Suppressor macrophage (primary cell): ENCODE measurements around the gene OLFML3.
"Not testable (repeated sequence)": the region's sequence is repeated elsewhere in the genome, so short reads cannot be mapped to it uniquely, and the experiment has no call there.

Experiments
- DNase-seq, 4 experiments: peaks; one replicate each; pipeline ENCODE4 v3.0.0-alpha.2; 2020 to 2022
- total RNA-seq, 17 experiments: gene quantifications; one replicate each; lab custom pipeline; 2026; ENCODE audit warnings: mixed read lengths in 6 of 17, inconsistent platforms in 3 of 17; lab: John Stamatoyannopoulos, UW

The OLFML3 gene, protein sequence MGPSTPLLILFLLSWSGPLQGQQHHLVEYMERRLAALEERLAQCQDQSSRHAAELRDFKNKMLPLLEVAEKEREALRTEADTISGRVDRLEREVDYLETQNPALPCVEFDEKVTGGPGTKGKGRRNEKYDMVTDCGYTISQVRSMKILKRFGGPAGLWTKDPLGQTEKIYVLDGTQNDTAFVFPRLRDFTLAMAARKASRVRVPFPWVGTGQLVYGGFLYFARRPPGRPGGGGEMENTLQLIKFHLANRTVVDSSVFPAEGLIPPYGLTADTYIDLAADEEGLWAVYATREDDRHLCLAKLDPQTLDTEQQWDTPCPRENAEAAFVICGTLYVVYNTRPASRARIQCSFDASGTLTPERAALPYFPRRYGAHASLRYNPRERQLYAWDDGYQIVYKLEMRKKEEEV
- 1.2 to 26.5 (median 6.7) reads per million in 17 experiments for total RNA-seq

DNA sequence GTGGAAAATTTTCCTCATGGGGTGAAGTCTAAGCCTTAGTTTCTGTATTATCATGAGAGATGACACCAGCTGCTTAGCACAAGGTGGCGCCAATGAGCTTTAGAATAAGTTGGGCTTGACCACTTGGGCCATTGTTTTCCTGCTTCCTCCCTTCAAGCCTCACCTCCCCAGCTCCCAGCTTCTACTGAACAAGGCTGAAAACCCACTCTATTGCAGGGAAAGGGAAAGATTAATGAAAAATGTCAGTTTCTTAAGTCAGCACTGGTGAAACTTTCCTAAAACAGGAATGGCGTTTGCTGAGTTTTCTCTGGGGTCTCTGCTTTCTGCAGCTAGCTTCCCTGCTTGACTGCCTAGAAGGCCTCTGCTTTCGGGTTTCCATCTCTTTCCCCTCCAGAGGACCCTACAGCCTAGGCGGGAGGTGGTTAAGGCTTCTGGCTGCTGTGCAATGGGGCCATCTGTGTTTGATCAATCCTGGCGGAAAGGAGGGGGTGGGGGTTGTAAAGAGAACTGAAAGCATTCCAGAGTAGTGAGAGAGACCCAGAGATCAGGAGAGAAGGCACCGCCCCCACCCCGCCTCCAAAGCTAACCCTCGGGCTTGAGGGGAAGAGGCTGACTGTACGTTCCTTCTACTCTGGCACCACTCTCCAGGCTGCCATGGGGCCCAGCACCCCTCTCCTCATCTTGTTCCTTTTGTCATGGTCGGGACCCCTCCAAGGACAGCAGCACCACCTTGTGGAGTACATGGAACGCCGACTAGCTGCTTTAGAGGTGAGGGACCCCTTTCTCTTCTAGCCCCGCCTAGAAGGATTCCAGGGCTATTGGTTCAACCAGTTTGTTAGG is at the start of gene OLFML3:
Gene OLFML3 (plus strand): TSS at position 612 of the 840 bp plus-strand sequence. CDS start 43 bp downstream, at position 655.
- DNase-seq, result peak; percentile 89 to 95 (median 90)

DNA sequence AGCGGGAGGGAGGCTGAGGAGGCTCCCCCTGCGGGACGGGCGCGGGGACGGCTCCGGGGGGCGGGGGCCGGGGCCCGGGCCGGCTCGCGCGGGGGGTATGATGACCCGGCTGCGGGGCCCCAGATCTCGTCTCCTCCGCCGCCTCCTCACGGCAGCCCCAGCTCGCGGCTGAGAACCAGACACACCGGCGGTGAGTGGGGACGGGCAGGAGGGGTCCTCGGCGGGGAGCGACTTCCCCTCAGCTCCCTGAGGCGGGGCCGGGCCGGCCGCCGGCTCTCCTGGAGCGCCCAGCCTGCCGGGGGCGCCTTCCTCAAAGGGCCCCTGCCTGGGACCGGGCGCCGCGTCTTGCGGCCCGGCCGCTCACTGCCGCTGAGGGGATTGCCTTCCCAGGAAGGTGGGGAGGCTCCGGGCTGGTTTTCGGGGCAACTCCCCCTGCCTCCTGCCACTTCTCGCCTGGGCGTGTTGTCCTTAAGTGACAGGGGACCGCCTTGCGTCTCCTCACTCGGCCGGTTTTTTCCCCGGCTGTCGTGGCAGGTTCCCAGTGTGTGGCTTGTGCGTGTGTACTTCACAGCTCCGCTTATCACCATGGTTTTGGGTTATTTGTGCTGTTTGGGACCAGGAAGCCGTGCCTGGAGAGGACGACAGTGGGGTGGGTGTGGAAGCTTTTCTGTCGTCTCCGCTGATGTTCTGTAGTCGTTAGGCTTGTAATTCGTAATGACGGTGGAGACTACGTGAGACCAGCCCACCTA is 49.4 kb upstream of the OLFML3 start:
- DNase-seq, result peak; percentile 59 to 83 (median 70)

DNA sequence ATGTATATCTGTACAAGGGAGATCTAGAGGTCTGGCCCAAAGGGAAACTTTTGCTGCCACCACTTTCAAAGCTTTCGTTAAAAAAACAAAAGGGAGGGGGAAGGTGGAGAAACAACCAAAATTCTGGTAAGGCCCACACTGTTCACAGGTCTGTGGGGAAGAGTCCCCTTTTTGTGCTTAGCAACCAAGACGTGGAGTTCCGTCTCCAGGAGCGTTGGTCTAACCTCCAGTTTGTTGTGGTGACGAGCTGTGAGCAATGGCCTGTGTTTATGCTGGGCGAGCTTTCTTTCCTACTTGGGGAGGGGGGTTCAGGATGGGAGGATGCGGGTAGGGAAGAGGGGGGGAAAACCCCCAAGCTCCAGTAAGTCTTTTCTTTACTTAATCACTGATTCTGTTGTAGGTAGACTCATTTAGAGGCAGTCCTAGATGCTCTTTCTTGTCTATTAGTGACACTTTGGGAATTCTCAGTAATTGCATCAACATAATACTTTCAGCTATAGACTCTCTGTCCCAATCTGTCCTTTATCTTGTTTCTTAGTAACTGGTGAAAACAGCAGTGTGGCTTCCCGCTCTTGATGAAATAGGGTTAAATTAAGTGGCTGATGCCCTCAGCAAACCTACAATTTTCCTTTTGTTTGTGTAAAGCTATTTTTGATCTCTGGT is 48.6 kb upstream of the OLFML3 start:
- peak; percentile 48 to 70 (median 58) for DNase-seq

DNA sequence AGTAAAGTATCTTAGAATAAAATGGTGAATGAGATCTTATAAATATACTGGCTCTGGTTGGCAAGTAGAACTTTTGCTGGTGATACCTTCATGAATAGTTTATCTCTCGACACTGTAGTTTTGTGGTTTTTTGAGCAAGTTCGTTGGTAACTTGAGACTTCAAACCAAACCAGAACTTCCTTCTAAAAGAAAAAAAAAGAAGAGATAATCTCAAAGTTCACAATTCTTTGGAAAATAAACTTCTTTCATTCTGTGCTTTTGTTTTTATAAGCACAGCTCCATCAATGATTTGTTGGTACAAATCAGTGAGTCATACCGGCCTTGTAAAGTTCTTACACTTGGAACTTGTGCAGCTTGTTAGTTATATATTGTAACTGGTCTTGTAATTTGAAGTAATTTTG is 47.8 kb upstream of the OLFML3 start:
- DNase-seq, result peak in 2 of 4 experiments; percentile 10 to 16

DNA sequence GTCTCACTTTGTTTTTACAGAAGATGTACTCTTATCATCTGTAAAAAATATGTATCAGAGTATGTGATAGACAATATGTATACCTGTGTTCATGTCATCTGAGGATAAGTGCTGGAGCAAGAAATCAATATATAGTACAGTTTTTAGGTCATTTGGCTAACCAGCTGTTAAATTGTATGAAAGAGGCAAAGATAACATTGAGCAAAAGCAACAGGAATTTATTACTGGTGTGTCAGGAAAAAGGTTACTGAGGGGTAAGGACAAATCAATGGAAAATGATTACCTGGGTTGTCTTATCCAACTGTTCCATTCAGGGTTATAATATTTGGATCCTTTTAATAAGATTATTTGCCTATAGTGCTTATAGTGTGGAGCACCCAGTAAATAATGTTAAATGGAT is 45.3 kb upstream of the OLFML3 start:
- DNase-seq, result no peak

DNA sequence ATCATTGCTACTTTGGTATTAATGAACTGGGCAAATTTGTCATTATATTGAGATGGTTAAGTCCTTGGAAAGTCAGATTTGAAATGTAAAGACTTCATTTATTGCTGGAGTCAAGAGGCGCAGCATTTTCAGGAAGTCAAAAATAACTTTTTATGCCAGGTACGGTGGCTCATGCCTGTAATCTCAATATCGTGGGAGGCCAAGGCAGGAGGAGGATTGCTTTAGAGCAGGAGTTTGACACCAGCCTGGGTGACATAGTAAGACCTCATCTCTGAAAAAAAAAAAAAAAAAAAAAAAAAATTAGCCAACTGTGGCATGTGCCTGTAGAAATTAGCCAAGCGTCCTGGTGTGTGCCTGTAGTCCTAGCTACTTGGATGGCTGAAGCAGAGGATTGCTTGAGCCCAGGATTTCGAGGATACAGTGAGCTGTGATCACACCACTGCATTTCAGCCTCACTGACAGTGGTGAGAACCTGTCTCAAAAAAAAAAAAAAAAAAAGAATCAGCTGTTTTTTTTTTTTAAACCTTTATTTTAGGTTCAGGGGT is 44.7 kb upstream of the OLFML3 start:
- peak in 2 of 4 experiments; percentile 8 to 30 for DNase-seq

DNA sequence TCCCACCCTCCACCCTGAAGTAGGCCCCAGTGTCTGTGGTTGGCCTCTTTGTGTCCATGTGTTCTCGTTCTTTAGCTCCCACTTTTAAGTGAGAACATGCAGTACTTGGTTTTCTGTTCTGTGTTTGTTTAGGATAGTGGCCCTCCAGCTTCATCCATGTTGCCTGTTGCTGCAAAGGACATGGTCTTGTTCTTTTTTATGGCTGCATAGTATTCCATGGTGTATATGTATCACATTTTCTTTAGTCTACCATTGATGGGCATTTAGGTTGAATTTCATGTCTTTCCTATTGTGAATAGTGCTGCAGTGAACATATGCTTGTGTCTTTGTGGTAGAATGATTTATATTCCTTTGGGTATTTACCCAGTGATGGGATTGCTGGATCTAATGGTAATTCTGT is 44.1 kb upstream of the OLFML3 start:
- DNase-seq, result no peak

DNA sequence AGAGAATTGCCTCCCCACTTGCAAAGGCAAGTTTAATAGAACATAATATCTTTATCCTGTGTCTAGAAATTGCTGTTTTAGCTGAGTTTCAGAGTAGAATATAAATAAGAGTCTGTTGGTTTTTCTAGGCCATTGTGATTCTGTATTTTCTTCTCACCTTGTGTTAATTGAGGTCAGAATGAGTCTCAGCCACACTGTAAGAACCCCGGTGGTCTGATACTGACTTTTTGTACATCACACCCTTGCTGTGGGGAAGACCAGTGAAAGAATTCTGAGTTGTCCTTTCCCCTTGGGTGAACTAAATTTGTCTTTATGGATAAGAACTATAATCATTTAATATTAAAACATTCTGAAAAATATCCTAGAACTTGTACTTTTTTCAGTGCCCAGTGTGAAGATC is 43.3 kb upstream of the OLFML3 start:
- no peak for DNase-seq

DNA sequence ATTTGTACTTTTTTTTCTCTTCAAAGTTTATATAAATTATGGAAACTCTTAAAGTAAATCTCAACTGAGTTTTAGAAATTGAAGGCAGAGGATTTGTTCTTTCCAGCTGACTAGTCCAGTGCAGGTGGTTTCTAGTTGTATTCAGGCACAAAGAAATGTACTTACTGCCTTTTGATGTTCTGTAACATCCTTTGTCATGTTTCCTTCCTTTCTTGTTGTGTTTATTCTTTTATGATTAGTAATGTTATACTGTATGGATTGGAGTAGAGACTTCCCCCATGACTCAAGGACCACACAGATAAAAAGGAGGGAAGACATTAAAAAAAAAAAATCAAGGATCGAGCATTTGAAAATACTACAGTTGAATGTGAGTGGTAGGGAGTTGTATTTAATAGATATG is 42.1 kb upstream of the OLFML3 start:
- DNase-seq, result no peak

DNA sequence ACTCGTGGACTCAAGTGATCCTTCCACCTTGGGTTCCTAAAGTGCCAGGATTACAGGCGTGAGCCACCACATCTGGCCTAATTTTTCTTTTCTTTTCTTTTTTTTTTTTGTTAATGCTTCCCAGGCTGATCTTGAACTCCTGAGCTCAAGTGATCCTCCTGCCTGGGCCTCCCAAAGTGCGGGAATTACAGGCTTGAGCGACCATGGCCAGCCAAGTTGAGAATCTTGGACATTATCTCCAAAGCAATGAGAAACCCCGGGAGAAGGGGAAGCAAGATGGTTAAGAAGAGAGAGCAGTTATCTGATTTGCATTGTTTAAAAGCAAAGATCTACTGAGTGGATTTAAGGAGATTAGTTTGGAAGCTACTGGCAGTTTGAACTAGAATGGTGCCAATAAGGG is 41.1 kb upstream of the OLFML3 start:
- DNase-seq, result no peak

DNA sequence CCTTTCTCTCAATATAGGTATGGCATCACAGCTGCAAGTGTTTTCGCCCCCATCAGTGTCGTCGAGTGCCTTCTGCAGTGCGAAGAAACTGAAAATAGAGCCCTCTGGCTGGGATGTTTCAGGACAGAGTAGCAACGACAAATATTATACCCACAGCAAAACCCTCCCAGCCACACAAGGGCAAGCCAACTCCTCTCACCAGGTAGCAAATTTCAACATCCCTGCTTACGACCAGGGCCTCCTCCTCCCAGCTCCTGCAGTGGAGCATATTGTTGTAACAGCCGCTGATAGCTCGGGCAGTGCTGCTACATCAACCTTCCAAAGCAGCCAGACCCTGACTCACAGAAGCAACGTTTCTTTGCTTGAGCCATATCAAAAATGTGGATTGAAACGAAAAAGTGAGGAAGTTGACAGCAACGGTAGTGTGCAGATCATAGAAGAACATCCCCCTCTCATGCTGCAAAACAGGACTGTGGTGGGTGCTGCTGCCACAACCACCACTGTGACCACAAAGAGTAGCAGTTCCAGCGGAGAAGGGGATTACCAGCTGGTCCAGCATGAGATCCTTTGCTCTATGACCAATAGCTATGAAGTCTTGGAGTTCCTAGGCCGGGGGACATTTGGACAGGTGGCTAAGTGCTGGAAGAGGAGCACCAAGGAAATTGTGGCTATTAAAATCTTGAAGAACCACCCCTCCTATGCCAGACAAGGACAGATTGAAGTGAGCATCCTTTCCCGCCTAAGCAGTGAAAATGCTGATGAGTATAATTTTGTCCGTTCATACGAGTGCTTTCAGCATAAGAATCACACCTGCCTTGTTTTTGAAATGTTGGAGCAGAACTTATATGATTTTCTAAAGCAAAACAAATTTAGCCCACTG is 38.7 kb upstream of the OLFML3 start:
- DNase-seq, result peak in 3 of 4 experiments; percentile 17 to 50 (median 33)

DNA sequence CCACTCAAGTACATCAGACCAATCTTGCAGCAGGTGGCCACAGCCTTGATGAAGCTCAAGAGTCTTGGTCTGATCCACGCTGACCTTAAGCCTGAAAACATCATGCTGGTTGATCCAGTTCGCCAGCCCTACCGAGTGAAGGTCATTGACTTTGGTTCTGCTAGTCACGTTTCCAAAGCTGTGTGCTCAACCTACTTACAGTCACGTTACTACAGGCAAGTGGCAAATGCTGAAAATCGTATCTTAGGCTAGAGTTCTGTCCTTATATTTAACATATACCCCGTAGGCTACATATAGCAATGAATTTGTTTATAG is 38.1 kb upstream of the OLFML3 start:
- no peak for DNase-seq

DNA sequence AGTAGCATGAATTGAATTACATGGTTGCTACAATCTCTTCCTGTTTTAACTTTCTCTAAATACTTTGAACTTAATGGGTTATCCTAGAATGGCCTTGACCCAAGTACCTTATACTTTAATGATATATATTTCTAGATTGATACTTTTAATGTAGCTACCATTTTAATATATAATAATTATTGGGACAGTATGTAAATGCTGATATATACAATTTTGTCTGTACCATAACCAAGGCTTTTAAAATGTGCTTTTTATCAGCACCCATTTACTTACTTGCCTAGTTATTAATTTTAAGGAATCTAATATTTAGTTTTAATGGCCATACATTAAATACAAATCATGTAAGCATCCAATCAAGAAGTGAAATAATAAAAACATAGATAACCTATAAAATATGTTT is 36.7 kb upstream of the OLFML3 start:
- DNase-seq, result no peak

DNA sequence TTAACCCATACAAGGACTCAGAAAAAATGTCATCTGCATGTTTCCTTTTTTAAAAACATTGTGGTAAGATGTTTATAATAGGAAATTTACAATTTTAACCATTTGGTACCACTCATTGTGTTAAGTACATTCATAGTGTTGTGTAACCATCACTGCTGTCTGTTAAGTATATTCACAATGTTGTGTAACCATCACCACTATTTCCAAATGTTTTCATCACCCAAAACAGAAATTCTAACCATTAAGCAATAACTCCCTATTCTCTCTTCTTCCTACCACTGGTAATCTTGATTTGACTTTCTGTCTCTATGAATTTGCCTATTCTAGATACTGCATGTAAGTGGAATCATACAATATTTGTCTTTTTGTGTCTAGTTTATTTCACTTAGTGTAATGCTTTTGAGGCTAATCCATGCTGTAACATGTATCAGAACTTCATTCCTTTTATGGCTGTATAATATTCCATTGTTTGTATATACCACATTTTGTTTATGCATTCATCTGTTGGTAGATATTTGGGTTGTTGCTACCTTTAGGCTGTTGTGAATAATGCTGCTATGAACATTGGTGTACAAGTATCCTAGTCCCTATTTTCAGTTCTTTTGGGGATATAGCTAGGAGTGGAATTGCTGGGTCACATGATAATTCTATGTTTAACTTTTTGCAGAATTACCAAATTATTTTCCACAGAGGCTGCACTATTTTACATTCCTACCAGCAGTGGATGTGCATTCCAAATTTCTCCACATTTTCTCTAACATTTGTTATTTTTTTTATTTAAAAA is 36.1 kb upstream of the OLFML3 start:
- peak in 3 of 4 experiments; percentile 25 to 84 (median 83) for DNase-seq

DNA sequence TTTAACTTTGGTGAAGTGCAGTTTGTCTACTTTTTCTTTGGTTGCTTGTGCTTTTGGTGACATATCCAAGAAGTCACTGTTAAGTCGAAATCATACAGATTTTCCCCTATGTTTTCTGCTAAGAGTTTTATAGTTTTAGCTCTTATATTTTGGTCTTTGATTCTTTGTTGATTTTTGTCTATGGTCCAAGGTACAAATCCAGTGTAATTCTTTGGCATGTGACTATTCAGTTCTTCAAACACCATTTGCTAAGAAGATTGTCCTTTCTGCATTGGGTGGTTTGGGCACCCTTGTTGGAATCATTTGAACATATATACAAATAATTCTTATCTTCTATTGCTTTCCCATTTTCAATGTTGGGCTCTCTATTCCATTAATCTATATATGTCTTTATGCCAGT is 33.9 kb upstream of the OLFML3 start:
- no peak for DNase-seq

DNA sequence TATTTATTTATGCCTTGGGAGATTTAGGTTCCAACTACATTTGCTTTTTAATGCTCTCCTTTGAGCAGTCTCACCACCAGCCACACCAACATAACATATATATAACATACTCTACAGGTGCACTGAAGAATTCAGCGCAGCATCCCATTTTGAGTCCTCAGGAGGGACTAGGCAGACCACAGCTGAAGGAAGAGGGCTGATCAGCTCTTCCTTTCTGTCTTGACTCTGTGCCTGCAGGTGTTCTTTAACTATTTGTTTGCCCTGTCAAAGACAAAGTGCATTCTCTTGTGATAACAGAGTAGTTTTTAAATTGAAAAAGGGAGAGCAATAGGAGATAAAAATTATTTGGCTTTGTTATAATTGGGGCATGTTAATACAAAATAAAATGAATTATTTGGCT is 33.2 kb upstream of the OLFML3 start:
- DNase-seq, result no peak

DNA sequence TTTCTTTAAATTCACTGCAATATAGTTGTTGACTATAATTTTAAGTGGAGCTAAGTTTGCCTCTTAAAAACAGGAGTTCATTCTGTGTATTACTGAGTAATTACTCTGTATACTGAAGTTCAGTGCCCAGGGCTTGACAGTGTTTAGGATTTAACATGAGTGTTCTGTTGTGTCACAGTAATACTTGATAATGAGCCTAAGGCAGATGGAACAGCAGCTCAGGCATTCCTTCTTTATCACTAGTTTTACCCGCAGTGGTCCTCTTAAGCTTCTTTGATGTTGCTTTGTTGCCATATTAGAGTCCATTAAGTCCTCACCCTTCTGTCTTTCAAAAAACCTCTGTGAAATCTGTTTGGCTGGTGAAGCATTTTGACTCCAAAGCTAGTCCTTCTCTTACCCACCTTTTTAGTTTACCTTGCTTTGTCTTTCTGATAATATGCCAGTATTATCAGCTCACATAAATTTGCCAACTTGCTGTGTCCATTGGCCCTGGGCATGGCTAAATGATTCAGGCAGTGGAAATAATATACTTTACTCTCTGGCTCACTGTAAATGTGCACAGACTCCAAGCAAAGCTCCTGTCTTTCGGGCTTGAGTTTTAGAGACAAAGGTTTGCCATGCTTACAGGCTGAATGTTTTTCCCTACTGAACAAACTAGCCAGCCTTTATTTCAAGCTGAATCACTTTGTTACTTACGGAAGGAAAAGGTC is 32.4 kb upstream of the OLFML3 start:
- no peak for DNase-seq

DNA sequence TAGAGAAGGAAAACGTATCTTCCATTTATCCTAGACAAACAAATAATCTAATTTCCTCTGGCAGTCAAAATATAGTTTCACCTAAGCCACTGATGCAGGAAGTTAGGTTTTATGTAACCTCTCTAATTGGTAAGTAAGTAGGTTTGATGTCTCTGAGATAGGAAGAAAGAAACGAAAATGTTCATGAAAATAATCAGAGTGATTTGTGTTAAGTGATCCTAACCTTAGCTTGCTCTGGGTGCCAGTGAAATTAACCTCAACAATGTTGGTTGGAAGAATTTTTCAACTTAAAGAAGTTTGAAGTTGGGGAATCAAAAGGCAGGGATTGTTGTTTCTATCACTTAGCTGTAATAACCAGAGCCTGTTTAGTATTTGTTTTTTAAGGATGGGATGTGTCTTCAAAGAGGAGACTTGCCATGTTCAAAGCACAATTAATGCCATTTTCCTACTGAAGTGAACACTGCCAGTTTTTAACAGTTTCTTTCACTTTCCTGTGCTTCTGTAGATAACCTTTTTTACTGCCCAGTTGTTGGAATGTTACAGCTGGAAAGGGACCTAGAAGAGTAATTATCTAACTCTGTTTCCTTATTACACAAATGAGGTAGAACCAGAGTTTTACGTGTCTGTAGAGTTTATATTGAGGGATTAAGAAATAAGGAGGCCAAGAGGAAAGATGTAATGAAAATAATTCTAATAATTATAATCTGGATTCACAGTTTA is 31.7 kb upstream of the OLFML3 start:
- no peak for DNase-seq

DNA sequence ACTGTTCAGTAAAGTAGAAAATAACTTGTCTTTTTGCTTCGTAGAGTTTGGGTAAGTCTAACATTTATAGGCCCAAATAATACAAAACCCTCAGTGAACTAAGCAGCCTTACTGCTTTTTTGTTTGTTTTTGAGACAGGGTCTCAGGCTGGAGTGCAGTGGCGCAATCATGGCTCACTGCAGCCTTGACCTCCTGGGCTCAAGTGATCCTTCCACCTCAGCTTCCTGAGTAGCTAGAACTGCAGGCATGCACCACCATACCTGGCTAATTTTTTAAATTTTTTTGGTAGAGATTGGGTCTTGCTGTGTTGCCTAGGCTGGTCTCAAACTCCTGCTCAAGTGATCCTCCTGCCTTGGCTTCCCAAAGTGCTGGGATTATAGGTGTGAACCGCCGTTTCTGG is 31.1 kb upstream of the OLFML3 start:
- not testable (repeated sequence) for DNase-seq
